Omental fat pad (tissue), 4 donors: ENCODE data around the gene SHQ1. TPM values are rescaled to one million over a fixed set of nuclear protein-coding genes. Genes with fewer than 3 reads are reported as not detected.
A peak's percentile ranks its signal among the peaks of the same experiment; 100 is the strongest.

Experiments used
- ATAC-seq: fragments of 150-250 bp; one replicate; pipeline ENCODE4 v1.9.1; 2016; ENCODE audit warnings: mild to moderate bottlenecking, moderate library complexity; ENCODE audit not compliant: low FRiP score
- DNase-seq: peaks from one replicate; pipeline ENCODE4 v3.0.0-alpha.2; 2019; ENCODE audit warnings: low spot score
- total RNA-seq, 4 donors: library from RNA; depleted of rRNA; stranded (reverse); fragments of >200 nt; gene quantifications; one replicate each; pipeline ENCODE4 v1.1.0, GENCODE V29; 2016
- TF ChIP-seq, protein P1 (sequence below), 3 donors: fragments of 450-650 bp; IDR thresholded peaks; one replicate each; pipeline ENCODE4 v1.5.1; 2016 to 2017; ENCODE audit warnings: antibody characterized with exemption in 3 of 3, mild to moderate bottlenecking in 3 of 3, moderate library complexity in 2 of 3

The SHQ1 gene
- total RNA-seq, 4 donors from 2014 or later, result 11.0 to 22.9 (median 16.7) TPM

DNA sequence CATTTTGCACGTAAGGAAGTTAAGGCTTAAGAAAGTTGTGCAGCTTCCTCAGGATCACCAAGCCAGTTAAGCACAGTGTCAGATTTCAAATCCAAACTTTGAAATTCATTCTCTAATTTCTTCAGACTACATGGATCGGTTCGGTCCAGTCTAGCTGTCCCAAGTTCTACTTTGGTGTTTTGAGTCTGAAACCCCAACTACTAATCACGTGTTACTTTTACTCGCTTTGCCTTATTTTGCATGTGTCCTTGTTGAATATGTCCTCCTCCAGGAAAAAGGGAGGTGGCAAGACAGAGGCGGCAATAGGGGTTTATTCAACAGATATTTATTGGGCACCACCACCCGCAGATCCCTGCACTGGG is 39.1 kb upstream of the SHQ1 start:
- DNase-seq (no peak), ATAC-seq (peak; percentile 2)
- TF ChIP-seq, protein P1, sequence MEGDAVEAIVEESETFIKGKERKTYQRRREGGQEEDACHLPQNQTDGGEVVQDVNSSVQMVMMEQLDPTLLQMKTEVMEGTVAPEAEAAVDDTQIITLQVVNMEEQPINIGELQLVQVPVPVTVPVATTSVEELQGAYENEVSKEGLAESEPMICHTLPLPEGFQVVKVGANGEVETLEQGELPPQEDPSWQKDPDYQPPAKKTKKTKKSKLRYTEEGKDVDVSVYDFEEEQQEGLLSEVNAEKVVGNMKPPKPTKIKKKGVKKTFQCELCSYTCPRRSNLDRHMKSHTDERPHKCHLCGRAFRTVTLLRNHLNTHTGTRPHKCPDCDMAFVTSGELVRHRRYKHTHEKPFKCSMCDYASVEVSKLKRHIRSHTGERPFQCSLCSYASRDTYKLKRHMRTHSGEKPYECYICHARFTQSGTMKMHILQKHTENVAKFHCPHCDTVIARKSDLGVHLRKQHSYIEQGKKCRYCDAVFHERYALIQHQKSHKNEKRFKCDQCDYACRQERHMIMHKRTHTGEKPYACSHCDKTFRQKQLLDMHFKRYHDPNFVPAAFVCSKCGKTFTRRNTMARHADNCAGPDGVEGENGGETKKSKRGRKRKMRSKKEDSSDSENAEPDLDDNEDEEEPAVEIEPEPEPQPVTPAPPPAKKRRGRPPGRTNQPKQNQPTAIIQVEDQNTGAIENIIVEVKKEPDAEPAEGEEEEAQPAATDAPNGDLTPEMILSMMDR (IDR thresholded peaks at IDR 0.05), result no peak

DNA sequence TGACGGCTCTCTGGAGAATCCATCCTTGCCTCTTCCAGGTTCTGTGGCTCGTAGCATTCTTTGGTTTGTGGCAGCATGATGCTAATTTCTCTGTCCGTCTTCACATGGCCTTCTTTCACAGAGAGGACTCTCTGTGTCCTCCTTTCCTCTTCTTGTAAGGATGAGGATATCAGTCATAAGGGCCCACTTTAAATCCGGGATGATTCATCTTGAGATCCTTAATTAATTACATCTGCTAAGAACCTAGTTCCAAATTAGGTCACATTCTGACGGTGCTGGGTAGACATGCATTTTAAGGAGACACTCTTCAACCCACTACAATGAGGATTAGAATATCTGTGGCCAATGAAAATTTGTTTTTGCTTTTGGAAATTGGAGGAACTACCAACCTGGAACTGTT is 23.9 kb upstream of the SHQ1 start:
- DNase-seq (no peak), ATAC-seq (no peak)
- TF ChIP-seq, protein P1 (IDR thresholded peaks at IDR 0.05), result no peak

DNA sequence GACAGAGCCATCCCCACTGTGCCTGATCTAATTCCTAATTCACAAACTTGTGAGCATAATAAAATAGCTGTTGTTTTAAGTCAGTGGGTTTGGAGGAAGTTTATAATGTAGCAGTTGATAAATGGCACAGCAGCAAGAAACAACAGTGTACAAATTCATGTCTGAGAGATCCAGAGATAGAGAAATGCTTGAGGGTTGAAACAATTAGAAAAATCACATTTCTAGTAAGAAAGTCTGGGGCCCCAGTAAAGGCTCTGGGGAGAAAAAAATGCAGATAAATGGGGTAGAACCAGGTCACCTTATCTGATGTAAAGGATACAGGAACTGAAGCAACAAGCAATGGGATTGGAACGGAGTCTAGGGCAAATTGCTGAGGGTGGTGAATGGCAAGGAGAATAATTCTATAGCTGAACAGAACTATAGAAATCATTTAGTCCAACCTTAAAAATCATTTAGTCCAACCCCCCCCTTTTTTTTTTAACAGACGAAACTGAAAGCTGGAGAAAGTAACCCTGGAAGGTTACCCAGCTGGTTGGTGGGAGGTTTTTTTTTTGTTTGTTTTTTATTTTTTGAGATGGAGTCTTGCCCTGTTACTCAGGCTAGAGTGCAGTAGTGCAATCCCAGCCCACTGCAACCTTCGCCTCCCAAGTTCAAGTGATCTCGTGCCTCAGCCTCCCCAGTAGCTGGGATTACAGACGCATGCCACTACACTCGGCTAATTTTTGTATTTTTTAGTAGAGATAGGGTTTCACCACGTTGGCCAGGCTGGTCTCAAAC is 14.3 kb upstream of the SHQ1 start:
- TF ChIP-seq, protein P1 (IDR thresholded peaks at IDR 0.05), result no peak
- DNase-seq, result no peak
- no peak for ATAC-seq

DNA sequence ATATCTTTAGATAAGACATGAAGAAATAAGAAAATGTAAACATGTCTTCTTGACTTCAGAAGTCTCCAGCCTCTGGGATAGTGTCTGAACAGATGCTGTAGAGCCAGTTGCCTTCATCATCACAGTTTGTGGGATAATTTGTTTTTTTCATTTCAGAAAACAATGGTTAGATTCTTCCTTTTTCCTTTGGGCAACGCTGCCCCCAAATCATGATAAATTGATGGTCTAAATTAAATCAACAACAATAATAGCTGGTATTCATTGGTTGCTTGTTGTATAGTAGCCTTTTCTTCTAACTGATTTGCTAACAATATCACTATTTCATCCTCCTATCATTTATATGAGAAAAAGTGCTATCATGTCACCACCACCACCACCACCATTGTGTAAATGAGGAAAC is 12.6 kb upstream of the SHQ1 start:
- DNase-seq, result no peak
- ATAC-seq, result no peak
- TF ChIP-seq, protein P1 (IDR thresholded peaks at IDR 0.05), result no peak

DNA sequence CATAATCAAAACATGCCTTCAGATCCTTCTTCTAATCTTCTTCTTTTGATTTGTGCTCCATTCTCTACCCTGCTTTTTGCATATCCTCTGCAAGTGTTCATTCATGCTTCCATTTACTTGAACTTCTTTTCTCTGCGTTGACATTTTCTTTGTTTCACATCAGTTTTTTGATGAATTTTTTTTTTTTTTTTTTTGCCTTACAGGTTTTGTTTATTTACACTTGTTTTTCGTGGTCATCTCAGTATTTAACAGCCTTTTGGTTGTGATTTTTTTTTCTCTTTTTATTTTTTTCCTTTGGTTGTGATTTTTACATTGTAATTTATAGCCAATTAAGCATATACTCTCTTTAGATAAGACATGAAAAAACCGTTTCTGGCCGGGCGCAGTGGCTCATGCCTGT is 11.8 kb upstream of the SHQ1 start:
- ATAC-seq (no peak), DNase-seq (no peak)
- TF ChIP-seq, protein P1 (IDR thresholded peaks at IDR 0.05), result no peak

DNA sequence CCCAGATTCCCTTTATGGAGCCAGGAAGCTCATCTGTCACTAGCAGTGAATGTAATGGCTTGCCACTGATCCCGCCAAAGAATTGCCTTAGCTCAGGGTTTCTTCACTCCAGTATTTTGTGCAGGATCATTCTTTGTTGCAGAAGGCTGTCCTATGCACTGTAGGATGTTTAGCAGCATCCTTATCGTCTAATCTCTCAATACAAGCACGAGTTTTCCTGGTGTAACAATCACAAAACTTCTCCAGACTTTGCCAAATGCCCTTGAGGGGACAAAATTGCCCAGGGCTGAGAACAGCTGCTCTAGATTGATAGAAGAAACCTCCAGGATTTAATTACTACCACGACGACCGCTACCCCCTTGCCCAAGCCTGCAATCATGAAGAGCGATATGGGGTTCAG is 6.8 kb upstream of the SHQ1 start:
- DNase-seq (no peak), ATAC-seq (no peak)
- TF ChIP-seq, protein P1 (IDR thresholded peaks at IDR 0.05), result no peak

DNA sequence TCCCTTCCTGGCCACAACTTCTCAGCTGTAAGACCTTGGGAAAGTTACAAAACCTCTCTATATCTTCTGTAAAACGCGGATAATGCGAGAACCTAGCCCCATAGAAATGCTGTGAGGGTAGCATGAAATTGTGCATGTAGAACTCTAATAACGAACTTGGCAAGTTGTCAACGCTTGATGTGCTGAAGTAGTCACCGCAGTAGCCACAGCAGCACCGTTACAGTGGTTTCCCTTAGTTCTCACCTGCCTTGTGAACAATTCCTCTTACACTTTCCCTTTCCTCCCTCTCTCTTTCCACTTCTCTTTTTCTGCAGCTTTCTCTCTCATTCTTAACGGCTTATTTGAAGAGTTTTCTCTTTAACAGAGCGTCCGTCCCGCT is 447 bp upstream of the SHQ1 start:
- TF ChIP-seq, protein P1 (IDR thresholded peaks at IDR 0.05), result no peak
- ATAC-seq, result peak; percentile 19
- DNase-seq, result no peak
